Fibroblast of the conjunctiva (primary cell): ENCODE measurements around the gene SLC7A5.

Experiments used
- DNase-seq: peaks from one replicate; pipeline ENCODE4 v3.0.0-alpha.2; 2010; ENCODE audit warnings: low read depth

Gene SLC7A5

DNA sequence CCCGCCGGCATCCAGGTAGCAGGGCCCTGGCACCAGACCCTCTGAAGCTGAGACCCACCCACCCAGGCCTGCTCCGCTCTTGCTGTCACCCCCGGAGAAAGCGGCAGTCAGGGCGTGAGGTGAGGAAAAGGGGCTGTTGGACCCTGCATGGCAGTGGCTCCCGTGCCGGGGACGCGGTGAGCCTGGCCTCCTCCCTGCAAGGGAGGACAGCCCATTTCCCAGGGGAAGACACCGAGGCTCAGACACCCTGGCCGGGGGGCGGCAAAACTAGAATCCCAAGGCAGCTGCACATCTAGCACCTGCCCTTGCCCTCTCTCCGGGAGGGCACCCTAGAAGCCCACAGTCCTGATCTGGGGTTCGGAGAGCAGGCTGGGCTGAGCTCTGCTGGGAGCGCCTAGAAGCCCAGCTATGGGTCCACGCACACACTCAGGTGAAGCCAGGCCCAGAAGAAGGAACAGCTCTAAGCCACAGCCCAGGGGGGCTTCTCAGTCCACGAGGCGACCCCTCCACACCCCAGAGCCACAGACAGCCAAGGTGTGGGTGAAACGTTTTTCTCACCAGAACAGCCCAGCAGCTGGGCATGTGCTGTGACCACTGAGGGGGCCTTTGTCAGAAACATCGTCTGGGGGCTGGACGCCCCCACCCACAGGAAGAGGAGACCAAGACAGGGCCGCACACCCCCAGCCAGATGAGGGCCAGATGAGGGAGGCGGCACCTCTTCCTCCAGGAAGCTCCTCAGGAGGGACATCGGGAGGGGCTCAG lies 22.4 kb downstream of the SLC7A5 start:
- no peak for DNase-seq

DNA sequence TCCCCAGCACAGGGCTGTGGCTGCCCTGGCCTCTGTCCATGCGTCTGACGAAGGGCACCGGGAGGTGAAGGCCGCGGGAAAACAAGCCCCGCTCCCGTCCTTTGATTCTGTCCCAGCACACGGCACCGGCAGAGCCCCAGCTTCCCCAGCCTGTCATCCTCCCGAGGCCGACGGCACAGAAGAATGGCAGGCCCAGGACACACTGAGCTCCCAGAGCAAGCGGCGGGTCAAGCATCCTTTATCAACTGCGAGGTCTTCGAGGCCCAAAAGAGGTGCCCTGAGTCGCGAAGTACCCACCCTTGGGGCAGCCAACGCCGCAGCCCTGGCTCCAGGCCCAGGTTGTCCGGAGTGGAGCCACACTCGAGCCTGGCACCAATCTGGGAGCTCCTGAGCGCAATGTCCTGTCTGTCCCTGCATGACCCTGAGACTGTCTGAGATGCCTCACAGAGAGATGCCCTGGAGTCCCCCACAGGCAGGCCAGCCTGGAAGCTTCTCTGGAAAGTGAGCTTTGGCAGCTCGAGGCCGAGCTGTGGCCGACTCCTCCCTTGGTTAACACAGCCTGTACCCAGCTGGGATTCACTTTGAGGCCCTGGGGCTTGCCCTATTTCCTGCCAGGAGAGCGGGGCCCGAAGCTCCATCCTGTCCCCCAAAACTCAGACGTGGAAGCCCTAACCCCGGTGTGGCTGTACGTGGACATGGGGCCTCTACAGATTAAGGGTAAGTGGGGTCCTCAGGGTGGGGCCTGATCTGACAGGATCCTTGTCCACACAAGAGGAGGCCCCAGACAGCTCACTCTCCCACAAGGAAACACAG lies 23.3 kb downstream of the SLC7A5 start:
- DNase-seq = no peak

DNA sequence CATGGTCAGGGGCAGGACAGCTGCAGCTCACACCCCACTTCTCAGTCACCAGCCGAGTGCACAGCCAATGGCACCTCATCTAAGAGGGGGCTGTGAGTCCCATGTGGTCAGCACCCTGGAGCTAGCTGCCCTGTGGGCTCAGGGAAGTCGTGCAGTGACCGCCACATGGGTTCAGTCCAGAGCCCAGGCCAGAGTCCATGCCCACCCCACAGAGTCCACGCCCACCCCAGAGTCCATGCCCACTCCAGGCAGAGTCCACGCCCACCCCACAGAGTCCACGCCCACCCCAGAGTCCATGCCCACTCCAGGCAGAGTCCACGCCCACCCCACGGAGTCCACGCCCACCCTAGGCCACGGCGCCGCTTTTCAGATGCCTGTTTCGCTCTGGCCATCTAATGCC lies 24.1 kb downstream of the SLC7A5 start:
- no peak for DNase-seq

DNA sequence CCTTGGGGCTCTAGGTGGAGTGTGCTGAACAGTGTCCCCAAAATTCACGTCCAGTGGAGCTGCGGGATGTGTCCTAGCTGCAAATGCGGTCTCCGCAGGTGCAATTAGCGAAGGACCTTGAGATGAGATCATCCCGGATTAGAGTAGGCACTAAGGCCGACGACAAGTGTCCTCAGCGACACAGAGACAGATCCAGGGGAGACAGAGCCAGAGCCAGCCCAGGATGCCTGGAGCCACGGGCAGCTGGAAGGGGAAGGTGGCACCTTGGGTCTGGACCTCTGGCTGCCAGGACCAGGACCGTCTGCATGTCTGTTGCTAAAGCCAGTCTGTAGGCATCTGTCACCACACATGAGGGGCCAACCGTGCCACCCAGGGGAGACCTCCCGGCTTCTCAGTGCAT lies 24.5 kb downstream of the SLC7A5 start:
- DNase-seq = no peak

DNA sequence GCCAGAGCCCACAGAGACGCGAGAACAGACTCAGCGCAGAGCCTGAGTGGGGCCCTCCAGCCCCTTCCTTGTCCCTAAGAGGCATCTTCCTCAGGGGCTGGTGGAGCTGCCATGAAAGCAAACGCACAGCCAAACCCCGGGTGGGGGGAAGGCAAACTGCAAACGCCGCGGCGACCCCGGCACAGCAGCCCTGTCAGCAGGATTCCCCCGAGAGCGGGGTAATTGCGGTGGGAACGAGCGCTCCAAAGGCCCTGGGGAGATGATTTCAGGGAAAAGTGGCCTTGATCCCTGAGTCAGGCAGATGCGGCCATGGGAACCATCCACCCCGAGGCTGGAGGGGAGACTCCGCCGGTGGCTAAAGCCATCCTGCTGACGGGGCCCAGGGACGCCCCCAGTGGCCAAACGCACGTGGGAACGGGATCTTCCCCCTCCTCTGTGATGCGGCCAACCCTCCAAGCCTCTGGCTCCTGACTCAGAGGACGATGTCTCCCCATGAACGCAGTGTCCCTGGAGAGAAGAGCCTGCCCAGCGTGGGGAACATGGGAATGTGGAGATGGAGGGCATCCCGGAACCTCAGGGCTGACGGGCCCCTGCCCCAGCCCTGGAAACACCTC lies 25.1 kb downstream of the SLC7A5 start:
- no peak for DNase-seq

DNA sequence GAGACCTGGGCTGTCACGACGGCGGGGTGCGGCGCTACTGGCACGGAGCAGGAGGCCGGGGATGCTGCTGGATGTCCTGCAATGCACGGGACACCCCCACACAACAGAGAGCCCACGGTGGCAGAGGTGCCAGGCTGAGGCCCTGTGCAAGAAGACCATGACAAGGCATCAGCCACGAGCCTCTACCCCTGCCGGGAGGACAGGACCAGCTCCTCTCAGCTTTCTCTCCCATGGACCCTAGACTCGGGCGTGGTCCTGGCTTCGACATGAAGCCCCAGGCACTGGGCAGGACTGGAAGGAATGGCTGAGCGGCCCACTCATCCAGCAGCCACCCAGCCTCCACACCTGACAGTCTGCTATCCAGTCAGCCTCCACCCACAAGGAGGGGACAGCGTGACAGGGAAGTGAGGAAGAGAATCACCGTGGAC lies 25.6 kb downstream of the SLC7A5 start:
- DNase-seq = no peak

DNA sequence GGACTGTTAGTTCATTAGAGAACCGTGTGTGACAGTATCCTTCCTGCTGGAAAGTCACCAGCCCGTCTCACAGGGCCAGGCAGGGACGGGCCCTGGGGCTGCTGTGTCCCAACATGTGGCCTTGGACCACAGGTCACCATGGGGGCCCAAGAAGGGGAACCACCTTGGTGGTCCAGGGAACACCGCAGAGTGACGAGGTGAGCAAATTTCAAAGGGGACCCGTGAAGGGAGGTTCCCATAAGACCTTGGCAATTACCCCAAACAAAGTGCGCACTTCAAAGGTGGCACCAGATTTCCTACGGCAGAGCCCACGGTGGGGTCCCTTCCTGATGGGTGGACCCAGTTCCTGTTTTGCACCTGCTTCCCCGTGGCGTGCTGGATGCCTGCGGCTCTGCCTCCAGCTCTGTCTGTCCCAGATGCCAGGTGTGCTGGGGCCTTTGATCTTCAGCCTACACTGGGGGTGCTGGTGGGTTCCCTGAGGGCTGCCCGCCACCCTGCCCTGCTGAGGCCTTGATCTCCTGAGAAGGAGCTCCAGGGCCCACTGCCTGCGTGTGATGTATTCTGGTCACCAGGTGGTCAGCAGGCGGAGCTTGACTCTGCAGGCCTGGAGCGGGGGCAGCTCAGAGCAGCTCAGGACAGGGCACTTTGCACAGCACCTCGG lies 27.0 kb downstream of the SLC7A5 start:
- no peak for DNase-seq

DNA sequence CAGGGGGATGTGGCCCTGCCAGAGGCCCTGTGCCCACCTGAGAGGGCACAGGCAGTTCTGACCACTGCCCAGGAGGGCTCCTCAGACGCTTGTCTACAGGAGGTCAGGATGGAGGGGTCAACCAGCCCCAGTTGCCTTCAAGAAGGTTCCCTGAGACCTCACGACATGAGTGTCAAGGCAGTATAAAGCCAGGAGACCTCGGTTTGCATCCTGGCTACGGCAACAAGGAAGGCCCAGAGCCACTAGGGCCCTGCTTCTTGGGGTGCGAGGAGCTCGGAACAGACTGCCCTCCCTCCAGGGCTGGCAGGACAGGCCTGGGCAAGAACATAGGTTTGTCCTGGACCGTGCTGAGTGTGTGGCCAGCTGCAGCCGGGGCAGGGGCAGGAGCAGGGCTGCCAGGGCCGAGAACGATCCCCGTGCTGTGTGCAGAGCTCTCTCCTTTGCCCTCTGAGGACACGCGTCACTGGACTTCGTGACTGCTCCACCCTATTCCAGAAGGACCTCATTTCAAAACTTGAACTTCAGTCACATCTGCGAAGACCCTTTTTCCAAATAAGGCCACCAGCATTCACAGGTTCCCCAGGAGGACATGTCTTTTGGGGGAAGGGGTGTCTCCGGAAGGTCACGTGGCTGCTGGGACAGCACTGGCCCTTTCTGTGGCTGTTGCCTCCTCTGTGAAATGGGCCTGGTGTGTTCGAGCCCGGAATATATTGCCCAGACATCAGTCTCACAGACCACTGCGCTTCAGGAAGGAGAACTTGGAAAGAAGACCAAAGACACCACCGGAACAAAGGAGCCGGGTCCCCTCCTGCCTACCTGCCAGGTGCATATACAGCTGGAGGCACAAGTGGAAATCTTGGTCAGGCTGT lies 27.7 kb downstream of the SLC7A5 start:
- DNase-seq = no peak

DNA sequence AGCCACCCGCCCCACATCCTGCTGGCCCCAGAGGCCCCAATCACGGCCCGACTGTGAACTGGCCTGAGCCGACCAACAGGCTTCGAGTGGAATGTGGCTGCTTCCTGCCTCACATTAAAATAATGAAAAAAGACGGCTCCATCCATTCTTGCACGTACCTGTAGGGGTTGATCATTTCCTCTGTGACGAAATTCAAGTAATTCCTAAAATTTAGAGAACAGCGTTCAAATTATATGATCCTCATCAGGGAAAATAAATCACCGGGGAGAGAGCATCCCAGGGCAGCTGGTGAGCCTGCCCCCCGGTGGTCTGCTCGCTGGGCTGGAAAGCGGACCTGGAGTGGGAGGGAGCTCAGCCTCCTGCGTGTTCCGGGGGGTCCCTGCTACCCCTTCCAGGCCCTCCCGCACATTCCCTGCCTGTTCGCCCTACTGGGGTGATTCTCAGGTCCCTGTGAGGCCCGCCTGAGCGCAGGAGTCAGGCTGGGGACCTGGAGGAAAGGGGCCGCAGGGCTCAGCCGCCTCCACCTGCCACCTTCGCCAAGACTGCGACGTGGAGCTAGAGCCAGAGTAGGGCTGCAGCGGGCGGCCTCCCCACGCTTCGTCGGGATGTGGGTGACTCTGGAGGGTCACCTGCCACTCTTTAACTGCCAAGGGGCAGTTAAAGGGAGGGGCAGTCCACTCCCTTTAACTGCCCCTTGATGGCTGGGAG lies 28.9 kb downstream of the SLC7A5 start:
- DNase-seq = no peak

DNA sequence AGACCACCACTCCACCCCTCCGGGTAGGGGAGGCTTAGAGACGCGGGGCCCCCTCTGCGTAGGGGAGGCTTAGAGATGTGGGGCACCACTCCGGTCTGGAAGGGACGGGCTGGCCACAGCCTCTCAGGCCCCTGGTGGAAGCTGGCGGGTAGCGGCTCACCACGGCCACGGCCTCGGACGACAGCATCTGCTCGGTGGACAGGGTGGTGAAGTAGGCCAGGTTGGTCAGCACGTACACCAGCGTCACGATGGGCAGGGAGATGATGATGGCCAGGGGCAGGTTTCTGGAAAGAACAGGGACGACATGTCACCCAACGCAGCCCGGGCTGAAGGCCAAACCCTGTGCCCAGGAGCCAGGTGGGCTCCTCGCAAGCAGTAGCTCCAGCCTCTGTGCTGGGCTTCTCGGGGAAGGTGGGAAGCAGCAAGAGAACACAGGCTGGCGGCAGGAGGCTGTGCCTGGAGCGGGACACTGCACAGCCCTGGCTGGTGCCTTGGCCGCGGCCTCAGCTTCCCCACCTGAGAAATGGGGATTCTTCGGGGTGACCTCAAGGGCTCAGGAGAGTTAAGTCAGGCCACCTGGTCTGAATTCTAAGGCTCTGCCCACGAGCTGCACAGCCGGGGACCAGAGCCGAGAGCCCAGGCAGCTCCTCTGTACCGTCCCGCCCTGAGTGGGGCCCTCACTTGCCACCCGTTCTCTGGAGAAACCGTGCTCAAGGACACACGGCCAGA lies 29.6 kb downstream of the SLC7A5 start:
- no peak for DNase-seq

DNA sequence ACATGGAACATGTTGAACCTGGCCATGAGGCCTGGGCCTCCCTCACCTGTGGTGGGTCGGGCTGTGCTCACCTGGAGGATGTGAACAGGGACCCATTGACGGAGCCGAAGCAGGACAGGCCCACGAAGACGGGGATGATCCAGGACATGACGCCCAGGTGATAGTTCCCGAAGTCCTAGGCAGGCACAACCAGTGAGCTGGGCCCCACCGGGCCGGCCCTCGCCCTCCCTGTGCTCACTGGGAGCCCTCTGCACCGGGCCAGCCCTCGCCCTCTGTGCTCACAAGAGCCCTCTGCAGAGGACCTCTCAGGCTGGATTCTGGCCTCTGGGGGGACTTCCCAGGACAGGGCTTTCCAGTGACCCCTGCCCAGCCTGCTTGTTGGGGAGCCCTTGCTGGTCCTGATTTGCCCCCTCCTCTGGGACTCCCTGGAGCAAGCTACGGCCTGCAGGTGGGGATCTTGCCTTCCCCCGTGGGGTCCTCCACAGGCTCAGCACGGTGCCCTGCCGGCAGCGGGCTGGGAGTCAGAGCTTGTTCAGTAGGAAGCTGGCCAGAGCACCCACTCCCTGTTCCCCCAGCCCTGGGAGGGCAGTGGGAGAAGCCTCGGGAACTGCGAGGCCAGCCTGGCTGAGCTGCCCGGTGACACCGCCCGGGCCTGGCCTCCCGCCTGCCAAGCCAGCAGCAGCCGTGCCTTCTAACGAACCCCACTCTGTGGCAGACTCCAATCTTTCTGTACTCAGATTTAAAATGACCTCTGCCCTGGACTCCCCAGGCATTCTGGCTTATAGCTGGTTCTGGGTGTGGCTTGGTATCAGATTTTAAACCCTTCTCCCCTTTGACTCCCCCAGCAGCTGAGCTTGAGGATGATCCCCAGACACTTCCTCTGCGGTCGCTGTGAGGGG lies 30.4 kb downstream of the SLC7A5 start:
- no peak for DNase-seq

DNA sequence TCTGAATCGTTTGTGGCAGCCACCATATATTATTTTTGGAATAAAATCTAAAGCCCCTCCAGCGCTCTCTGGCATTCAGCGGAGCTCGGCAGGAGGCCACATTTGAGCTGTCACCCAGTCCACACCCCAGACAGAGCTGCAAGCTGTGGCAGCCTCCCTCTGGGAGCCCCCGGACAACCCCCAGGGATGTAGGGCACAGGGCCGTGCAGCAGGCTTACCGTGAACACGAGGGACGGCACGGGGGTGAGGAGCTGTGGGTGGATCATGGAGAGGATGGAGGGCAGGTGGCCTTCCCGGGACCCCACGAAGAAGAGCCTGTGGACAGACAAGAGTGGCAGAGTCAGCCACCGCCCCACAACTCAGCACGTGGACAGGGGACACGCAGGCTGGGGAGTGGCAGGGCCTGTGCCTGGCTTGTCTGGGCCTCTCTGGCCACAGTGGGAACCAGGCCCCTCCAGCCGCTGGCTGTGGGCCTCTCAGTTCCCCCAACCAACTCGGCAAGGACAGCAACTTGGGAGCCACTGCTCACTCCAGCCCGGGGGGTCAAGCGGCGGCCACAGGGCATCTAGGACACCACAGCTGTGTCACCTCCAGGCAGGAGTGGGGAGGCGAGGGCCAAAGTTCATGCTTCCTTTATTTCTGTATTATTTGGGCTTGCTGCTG lies 31.5 kb downstream of the SLC7A5 start:
- DNase-seq = no peak

DNA sequence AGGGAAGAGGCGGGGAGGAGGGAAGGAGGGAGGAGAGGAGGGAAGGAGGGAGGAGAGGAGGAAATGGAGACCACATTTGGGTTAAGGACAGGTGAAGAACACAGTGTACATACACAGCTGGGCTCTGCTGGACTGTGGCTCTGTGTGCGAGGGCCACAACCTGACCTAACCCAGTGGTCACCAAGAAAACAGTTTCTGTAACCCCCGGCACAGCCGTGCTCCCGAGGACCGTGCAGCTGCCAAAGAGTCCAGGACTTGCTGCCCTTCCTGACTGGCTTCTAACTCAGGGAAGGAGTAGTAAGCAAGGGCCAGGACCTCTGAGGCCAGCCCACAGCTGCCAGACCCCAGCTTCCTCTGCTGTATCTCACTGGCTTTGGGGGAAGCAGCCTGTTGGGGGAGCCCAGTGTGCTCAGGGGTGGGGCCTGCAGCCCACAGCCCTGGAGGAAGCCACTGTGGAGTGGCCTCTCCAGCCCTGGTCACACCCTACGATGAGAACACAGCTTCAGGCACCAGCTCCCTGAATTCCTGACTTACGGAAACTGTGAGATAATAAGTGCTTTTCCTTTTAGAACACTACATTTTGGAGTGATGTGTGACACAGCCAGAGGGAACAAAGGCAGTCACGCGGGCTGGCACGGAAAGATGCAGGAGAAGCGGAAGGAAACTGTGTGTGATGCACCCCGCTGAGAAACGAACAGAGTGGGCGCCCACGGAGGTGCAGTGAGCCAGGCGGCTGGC lies 32.3 kb downstream of the SLC7A5 start:
- DNase-seq = no peak

DNA sequence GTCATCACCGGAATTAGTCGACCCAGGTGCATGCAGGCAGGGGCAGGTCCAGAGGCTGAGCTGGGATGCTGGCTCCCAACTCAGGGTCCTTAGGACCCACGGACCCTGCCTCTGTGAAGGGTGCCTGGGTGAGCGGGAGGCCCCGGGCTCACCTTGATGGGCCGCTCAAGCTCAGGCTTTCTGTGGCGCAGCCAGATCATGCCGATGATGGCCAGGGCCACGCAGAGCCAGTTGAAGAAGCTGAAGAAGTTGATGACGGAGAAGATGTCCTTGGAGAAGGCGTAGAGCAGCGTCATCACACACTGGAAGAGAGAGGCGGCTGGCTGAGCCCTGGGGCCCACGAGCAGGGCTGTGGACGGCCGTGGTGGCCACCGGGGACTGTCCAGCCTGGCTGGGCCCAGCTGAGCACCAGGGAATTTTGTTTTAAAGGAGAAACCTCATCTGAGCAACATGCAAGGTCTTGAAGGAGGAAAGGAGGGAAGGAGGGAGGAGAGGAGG lies 32.9 kb downstream of the SLC7A5 start:
- DNase-seq = no peak

DNA sequence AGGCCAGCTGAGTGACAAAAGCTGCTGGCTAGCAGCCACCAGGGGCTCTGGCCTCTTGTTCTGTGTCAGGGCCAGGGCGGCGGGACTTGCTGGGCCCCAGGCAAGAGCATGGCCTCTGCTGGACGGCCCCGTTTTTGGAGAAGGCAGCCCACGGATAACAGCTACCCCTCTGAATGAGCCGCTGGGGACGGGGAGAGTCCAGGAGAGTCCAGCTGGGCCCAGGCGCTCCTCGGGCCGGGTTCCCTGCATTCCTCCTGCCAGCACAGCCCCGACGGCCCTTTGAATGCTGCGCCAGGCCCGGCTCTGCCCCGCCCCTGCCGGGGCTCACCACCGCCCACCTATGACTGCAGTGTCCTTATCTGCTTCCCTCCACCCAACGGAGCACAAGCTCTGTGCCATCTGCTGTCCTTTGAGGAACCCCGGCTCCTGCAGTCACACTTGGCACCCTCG lies 33.4 kb downstream of the SLC7A5 start:
- no peak for DNase-seq

DNA sequence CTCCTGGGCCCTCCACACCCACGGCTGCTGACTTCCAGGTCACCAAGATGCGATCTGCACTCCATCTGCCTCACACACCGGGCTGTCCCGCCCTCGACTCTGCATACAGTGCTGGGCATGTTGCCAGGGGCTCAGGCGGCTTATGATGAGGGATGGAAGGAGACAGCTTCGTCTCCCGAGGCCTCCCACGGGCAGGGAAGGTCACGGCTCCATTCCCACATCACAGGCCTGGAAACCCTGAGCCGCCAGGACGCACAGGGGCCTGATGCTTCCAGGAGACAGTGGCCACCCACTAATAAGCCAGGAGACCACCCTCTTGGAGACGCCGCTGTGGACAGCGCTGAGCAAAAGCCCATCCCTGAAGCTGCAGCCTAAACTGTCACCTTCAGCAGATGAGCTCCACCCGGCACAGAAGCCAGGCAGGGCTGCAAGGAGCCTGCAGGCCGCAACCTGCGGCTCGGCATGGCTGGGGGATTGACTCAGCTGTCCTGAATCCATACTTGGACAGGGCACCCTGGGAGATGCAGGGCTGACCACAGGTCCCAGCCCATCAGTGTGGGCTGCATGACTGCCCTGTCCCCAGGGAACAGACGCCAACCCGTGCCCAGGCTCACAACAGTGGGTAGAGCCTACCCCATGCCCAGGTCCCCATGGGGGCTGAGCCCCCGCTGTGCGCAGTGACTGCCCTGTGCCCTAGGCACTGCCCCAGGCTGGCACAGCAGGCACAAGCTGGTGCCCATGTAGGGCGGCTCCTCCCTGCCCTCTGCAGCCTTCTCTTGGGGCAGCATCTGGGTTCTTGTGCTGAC lies 34.4 kb downstream of the SLC7A5 start:
- DNase-seq = no peak
